DMS53 treated with DMSO at 0.1 percent for 48 hours (cell line): ENCODE results near the gene TMEM238L.

Experiments used
- DNase-seq: peaks from one replicate; lab custom pipeline; 2025; ENCODE audit not compliant: unreplicated experiment; lab: John Stamatoyannopoulos, UW

TMEM238L gene

GRCh38 chr17:10748531-10749181 lies 55.2 kb downstream of the TMEM238L start:
- no peak for DNase-seq

- no peak for DNase-seq
These were observed 58.7 kb downstream of the TMEM238L start for GRCh38 chr17:10745231-10745630.
